ENCODE results near the gene ETDC. TPM values are rescaled to one million over a fixed set of nuclear protein-coding genes. Genes with fewer than 3 reads are reported as not detected.

The ETDC gene
- total RNA-seq, 2 donors from 2014 or later, result not detected

Other genes starting within 250 kb of the ETDC start
- gene SMIM10L2B, start 210.8 kb upstream of the ETDC start, total RNA-seq, result under 1 TPM; 0.10 to 0.25 TPM
- gene ETDB, start 189.0 kb upstream of the ETDC start, total RNA-seq, result not detected
- not detected for gene CT55, start 138.1 kb upstream of the ETDC start, total RNA-seq
- gene ETDA, start 57.4 kb upstream of the ETDC start, total RNA-seq, result not detected
- 1 to 10 TPM; 5.8 to 5.9 TPM for gene ZNF75D, start 34.6 kb downstream of the ETDC start, total RNA-seq
- 1 to 10 TPM; 1.9 to 2.2 TPM for gene ZNF449, start 35.3 kb downstream of the ETDC start, total RNA-seq
- under 1 TPM; 0.24 to 0.44 TPM for gene SMIM10L2A, start 112.5 kb downstream of the ETDC start, total RNA-seq
- 10 to 100 TPM; 28.6 to 41.3 TPM for gene INTS6L, start 211.2 kb downstream of the ETDC start, total RNA-seq

Data from activated T-cell treated with anti-CD3 and anti-CD28 coated beads, Interleukin-2, amount 50 U/mL, for 72 hours (primary cell).